GM12892 (cell line): ENCODE data around the gene RPS6KA2.
A peak's percentile ranks its signal among the peaks of the same experiment; 100 is the strongest.
"Not testable (repeated sequence)": the region's sequence is repeated elsewhere in the genome, so short reads cannot be mapped to it uniquely, and the experiment has no call there.

Experiments used
- DNase-seq: peaks from one replicate; pipeline ENCODE4 v3.0.0; 2011; ENCODE audit not compliant: insufficient read length
- FAIRE-seq: peaks from 2 replicates; lab custom pipeline; 2011; peaks lifted over from hg19 to GRCh38; lab: Jason Lieb, UNC
- POLR2A ChIP-seq: IDR thresholded peaks from 2 replicates; pipeline ENCODE4 v1.6.1; 2011; ENCODE audit warnings: low read depth, low read length, control low read depth
- POLR2AphosphoS5 ChIP-seq: IDR thresholded peaks from 2 replicates; pipeline ENCODE4 v1.6.1; 2011; ENCODE audit warnings: low read depth, low read length, control low read depth
- TAF1 ChIP-seq: IDR thresholded peaks from 2 replicates; pipeline ENCODE4 v1.6.1; 2011; ENCODE audit warnings: low read depth, mild to moderate bottlenecking, control low read depth, low read length, borderline replicate concordance

RPS6KA2 gene

GRCh38 chr6:166389119-166389518 is 237.9 kb downstream of the RPS6KA2 start:
- DNase-seq (no peak), FAIRE-seq (no peak)
- TF ChIP-seq TAF1, result no peak
- no peak for TF ChIP-seq POLR2A
- no peak for TF ChIP-seq POLR2AphosphoS5

DNA sequence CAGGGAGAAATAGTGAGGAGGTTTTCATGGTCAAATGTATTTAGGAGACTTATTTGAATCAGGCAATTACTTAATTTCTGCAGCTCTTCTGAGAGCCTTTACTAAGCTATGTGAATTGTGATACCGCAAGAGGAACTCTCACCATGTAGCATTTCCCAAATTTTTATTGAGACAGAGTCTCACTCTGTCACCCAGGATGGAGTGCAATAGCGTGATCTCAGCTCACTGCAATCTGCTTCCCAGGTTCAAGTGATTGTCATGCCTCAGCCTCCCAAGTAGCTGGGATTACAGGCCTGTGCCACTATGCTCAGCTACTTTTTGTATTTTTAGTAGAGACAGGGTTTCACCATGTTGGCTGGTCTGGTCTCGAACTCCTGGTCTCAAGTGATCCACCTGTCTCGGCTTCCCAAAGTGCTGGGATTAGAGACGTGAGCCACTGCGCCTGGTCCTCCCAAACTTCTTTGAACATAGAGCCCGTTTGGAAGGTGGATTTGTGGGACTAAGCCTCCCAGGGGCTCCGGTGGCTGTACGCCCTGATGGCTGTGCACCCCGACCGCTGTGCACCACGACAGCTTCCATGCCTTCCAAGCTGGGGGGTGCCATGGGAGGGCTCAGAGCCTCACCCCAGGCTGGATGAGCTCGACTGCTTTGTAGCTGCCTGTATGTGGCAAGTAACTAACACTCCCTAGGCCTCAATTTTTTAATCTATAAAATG is 238.6 kb downstream of the RPS6KA2 start:
- no peak for DNase-seq
- FAIRE-seq, result no peak
- TF ChIP-seq POLR2A (no peak), TAF1 (no peak), POLR2AphosphoS5 (no peak)

DNA sequence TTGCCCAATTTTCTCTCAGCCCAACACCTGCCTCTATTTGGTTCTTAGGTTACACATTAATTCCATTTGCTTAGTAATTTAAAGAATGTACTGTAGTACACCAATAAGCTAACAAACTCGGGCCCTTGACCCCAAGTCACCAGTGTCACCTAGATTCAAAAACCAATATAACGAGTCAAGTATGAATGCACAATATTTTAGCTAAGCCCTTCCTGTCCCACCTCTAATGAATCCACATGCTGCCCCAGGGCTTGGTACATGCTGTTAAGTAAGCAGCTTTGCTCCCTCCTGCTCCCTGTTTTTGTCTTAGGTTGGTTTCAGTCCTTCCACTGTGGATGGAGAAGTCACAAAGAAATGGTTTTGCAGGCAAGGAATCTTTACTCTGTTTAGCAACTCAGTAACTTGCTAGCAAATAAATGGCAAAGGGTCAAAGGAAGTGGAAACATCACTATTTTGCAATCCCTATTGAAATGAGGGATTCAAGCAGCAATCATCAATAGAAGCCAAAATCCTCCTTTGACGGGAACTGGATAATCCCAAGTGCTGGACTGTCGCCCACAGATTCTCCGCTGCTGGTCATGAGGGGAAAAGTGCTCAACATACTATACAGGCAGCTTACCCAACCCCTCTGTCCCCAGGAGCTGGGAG is 239.3 kb downstream of the RPS6KA2 start:
- DNase-seq (no peak), FAIRE-seq (no peak)
- no peak for TF ChIP-seq TAF1

GRCh38 chr6:166387098-166387497 is 240.0 kb downstream of the RPS6KA2 start:
- not testable (repeated sequence) for FAIRE-seq, DNase-seq

DNA sequence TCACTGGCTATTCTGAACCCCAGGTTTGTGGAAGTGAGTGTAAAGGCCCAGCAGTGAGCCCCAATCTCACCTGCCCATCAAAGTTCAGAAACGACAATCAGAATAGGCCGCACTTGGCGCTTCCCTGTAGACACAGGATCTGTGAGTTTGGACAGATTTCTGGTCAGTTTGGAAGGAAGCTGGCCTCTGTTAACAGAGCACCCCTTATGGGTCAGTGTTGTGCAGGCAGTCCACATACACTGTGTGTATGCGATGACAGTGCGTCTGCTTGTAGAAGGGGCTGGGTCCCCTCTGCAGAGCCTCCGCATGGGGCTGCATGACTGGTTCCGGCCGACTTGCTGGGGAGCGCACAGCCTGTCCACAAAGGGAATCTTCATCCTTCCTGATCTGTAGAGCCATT is 240.9 kb downstream of the RPS6KA2 start:
- no peak for DNase-seq
- no peak for FAIRE-seq
- TF ChIP-seq POLR2A (no peak), POLR2AphosphoS5 (no peak), TAF1 (no peak)

DNA sequence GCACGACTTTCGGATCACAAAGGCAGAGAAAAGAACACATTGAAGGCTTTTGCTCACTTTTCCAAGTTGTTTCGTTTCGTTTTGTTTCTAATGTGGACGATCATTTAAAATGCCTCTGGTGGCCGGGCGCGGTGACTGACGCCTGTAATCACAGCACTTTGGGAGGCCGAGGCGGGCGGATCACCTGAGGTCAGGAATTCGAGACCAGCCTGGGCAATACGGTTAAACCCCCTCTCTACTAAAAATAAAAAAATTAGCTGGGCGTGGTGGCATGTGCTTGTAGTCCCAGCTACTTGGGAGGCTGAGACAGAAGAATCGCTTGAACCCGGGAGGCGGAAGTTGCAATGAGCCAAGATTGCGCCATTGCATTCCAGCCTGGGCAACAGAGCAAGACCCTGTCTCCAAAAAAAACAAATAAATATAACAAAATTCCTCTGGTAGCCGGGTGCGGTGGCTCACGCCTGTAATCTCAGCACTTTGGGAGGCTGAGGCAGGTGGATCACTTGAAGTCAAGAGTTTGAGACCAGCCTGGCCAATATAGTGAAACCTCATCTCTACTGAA is 243.2 kb downstream of the RPS6KA2 start:
- not testable (repeated sequence) for DNase-seq
- FAIRE-seq, result peak; percentile 54

DNA sequence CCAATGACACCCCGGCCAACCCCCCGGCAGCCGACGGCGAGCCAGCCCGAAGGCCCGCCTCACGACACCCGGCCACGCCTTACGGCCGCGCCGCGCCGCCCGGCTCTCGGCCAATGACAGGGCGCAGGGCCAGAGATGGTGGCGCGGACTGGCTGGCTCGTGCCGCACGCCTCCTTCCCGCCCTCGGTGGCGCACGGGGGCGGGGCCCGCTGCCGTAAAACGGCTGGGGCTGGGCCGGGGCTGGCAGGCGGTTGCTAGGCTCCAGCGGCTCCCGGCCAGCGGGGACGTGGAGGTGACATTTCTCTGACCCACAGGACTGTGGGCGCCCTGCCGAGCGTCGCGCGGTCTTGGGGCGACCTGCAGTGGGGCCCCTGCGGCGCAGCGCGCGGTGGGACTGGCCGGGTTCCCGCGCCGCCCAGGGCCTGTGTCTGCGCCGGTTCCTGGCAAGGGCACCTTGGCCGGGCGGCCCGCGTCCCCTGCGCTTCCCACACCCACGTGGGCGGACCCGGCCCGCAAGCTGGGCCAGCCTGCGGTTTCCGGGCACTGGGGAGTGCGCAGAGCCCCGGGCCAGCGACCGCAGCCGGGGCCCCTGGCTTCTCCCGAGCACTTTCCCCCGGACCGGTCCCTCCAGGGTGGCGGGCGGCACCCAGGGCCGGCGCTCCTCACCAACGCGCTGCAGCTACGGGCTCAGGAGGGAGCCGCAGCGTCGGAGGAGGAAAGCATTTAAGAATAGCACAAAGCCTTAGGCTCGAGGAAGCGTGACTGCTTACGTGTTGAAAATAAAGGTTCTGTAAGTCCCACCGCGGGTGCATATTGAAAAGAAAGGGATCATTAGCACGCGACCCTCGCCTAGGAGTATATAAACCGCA is 243.9 kb downstream of the RPS6KA2 start, which contains the start of gene MPC1:
TSS of gene MPC1 (minus strand) at position 8 of the 869 bp plus-strand sequence. CDS start 64 bp downstream, outside the sequence.
- peak; percentile 69 for TF ChIP-seq POLR2AphosphoS5
- TF ChIP-seq POLR2A, result peak; percentile 81; the same call in 1 of the 2 replicates
- peak; percentile 33; the same call in 1 of the 2 replicates for TF ChIP-seq TAF1
- FAIRE-seq, result peak; percentile 99

DNA sequence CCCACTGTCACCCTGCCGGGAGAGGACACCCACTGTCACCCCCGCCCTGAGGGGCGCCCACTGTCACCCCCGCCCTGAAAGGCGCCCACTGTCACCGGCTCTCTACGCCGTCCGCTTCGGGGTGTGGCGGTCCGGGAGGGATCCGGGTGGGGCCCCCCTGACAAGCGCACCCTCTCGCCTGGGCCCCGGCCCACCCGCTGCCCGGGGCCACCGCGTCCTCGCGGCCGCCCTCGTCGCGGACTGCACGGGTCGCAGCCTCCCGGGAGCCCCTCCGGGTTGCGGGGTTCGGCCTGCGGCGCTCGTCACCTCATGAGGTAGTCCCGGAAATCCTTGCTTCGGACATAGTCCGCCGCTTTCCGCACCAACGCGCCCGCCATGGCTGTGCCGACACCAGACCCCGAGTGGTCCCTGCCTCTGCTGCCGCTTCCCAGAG is 244.5 kb downstream of the RPS6KA2 start:
- DNase-seq (no peak), FAIRE-seq (no peak)
- peak; percentile 73 for TF ChIP-seq TAF1
- peak; percentile 80; the same call in 1 of the 2 replicates for TF ChIP-seq POLR2A
- peak; percentile 76; the same call in 1 of the 2 replicates for TF ChIP-seq POLR2AphosphoS5

More for the DNA sequence above, 243.9 kb downstream of the RPS6KA2 start, which contains the start of gene MPC1:
- DNase-seq, result peak; percentile 92

DNA sequence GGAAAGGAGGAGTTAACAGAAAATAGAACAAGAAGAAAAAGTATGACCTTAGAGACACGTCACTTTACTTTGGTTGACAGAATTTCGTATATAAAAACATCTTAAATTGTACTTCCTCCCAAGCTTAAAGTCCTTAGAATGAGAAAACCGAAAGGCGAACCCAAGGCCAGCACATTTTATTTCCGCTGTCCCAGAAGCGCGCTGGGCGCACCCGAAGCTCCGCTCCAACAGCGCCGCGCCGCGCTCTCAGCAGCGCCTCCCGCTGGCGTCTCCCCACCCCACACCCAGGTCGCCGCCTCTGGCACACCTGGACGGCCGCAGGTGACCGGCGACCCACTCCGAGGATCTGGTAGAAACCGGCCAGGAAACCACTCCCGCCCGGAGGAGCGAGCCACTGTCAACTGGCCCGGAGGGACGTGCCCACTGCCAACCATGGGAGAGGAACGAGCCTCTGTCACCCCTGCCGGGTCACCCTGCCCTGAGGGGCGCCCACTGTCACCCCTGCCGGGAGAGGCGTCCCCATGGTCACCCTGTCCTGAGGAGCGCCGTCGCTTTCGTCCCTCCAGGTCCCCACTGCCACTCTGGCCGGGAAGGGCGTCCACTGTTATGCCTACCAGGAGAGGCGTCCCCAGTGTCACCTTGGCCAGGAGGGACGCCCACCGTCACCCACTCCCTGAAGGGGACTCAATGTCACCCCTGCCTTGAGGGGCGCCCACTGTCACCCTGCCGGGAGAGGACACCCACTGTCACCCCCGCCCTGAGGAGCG is 245.1 kb downstream of the RPS6KA2 start:
- no peak for TF ChIP-seq POLR2AphosphoS5
- no peak; the same call in 1 of the 2 replicates for TF ChIP-seq TAF1
- peak; percentile 48; the same call in 1 of the 2 replicates for TF ChIP-seq POLR2A
- DNase-seq, result peak; percentile 59
- peak; percentile 70 for FAIRE-seq

- DNase-seq, result no peak
- no peak for TF ChIP-seq POLR2AphosphoS5
- no peak for TF ChIP-seq TAF1
- TF ChIP-seq POLR2A, result no peak
- no peak for FAIRE-seq
Observed at GRCh38 chr6:166381381-166381732, 245.7 kb downstream of the RPS6KA2 start.

DNA sequence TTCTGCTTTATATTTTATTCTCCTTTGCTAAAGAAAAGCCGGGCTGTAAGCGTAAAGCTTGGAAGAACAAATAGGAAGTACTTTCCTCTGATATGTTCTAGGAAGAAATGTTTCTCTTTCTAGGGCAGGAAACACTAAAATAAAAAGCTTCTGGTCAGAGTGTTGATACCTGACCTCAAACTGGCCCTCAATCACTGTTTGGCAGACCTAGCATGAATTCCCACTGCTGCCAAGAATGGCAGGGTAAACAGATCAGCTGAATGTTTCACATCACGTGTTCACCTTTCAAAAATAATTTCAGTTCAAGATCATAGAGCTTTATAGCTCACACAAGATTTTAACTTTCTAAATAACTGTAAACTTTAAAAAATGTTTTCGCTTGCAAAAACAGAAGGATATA is 247.3 kb downstream of the RPS6KA2 start:
- peak; percentile 46 for FAIRE-seq

More for the DNA sequence above, 247.3 kb downstream of the RPS6KA2 start:
- no peak for DNase-seq
- TF ChIP-seq POLR2A (no peak), POLR2AphosphoS5 (no peak), TAF1 (no peak)
